Neural cell (in vitro differentiated cells): ENCODE data around the gene CYP27A1. TPM values are rescaled to one million over a fixed set of nuclear protein-coding genes. Genes with fewer than 3 reads are reported as not detected.

Source experiments
- H2AFZ ChIP-seq: fragments of 200-600, 300-800 bp; sonication (generic), shearing (Covaris generic); 2 replicates; pipeline ENCODE4 v1.6.0; 2014; ENCODE audit warnings: low read depth, mild to moderate bottlenecking, antibody characterized with exemption, low read length, moderate library complexity
- H3F3A ChIP-seq: fragments of 200-600 bp; shearing (Covaris generic); 2 replicates; pipeline ENCODE4 v1.6.1; 2016; ENCODE audit warnings: mild to moderate bottlenecking, moderate library complexity, mixed read lengths, antibody characterized with exemption, low read length; ENCODE audit not compliant: insufficient read depth, poor library complexity, severe bottlenecking
- H3K27ac ChIP-seq: fragments of 200-600, 300-800 bp; sonication (generic), shearing (Covaris generic); 2 replicates; pipeline ENCODE4 v1.5.1; 2014; ENCODE audit warnings: mild to moderate bottlenecking, low read length, moderate library complexity
- H3K27me3 ChIP-seq: fragments of 300-800, 200-600 bp; sonication (generic), shearing (Covaris generic); 2 replicates; pipeline ENCODE4 v1.6.0; 2014; ENCODE audit warnings: mild to moderate bottlenecking, low read depth, low read length, moderate library complexity; ENCODE audit not compliant: insufficient read depth
- H3K36me3 ChIP-seq: fragments of 300-800, 200-600 bp; sonication (generic), shearing (Covaris generic); 2 replicates; pipeline ENCODE4 v1.5.1; 2014; ENCODE audit warnings: mild to moderate bottlenecking, antibody characterized with exemption, low read length, moderate library complexity; ENCODE audit not compliant: insufficient read depth
- H3K4me2 ChIP-seq: fragments of 300-800, 200-600 bp; sonication (generic), shearing (Covaris generic); 2 replicates; pipeline ENCODE4 v1.6.0; 2014; ENCODE audit warnings: mild to moderate bottlenecking, low read length
- H3K4me3 ChIP-seq: fragments of 300-800, 200-600 bp; sonication (generic), shearing (Covaris generic); 2 replicates; pipeline ENCODE4 v1.5.1; 2014; ENCODE audit warnings: mild to moderate bottlenecking, low read length, moderate library complexity
- H3K79me2 ChIP-seq: fragments of 200-600 bp; shearing (Covaris generic); replicated peaks from 2 replicates; pipeline ENCODE4 v1.6.0; 2014; ENCODE audit warnings: mild to moderate bottlenecking, low read length, moderate library complexity; ENCODE audit not compliant: insufficient read depth
- H3K9ac ChIP-seq: fragments of 300-800, 200-600 bp; sonication (generic), shearing (Covaris generic); 2 replicates; pipeline ENCODE4 v1.6.1; 2016; ENCODE audit warnings: mild to moderate bottlenecking, low read length, mixed read lengths
- H3K9me2 ChIP-seq: fragments of 200-600 bp; shearing (Covaris generic); 2 replicates; pipeline ENCODE4 v1.6.1; 2016; ENCODE audit warnings: mild to moderate bottlenecking, low read length, mixed read lengths; ENCODE audit not compliant: insufficient read depth
- H3K9me3 ChIP-seq: fragments of 200-600, 300-800 bp; sonication (generic), shearing (Covaris generic); 2 replicates; pipeline ENCODE4 v1.6.1; 2016; ENCODE audit warnings: mild to moderate bottlenecking, mixed run types, low read length, moderate library complexity, mixed read lengths
- H4K20me1 ChIP-seq: fragments of 200-600 bp; shearing (Covaris generic); 2 replicates; pipeline ENCODE4 v1.6.1; 2016; ENCODE audit warnings: mild to moderate bottlenecking, mixed run types; ENCODE audit not compliant: insufficient read depth
- CTCF ChIP-seq: fragments of 450-650 bp; IDR thresholded peaks from 2 replicates; pipeline ENCODE4 v1.5.1; 2014; ENCODE audit warnings: antibody characterized with exemption, mild to moderate bottlenecking, moderate library complexity; ENCODE audit not compliant: poor library complexity, severe bottlenecking
- EP300 ChIP-seq: fragments of 450-650 bp; conservative IDR thresholded peaks from 2 replicates; pipeline ENCODE4 v1.6.1; 2014; ENCODE audit warnings: antibody characterized with exemption, mild to moderate bottlenecking, moderate library complexity; ENCODE audit not compliant: poor library complexity, severe bottlenecking
- EZH2 ChIP-seq: fragments of 200-600, 300-800 bp; shearing (Covaris generic), sonication (generic); IDR thresholded peaks from 2 replicates; pipeline ENCODE4 v1.6.1; 2014; ENCODE audit warnings: antibody characterized with exemption, low read length, borderline replicate concordance, mild to moderate bottlenecking; ENCODE audit not compliant: insufficient read depth, poor library complexity, severe bottlenecking
- MXI1 ChIP-seq: fragments of 450-650 bp; conservative IDR thresholded peaks from 2 replicates; pipeline ENCODE4 v1.6.1; 2014; ENCODE audit warnings: antibody characterized with exemption, mild to moderate bottlenecking; ENCODE audit not compliant: poor library complexity, severe bottlenecking
- POLR2AphosphoS5 ChIP-seq: IDR thresholded peaks from 2 replicates; pipeline ENCODE4 v1.6.1; 2012
- RAD21 ChIP-seq: fragments of 450-650 bp; conservative IDR thresholded peaks from 2 replicates; pipeline ENCODE4 v1.6.1; 2014; ENCODE audit warnings: antibody characterized with exemption, mild to moderate bottlenecking, moderate library complexity
- REST ChIP-seq: IDR thresholded peaks from 2 replicates; pipeline ENCODE4 v1.6.1; 2012; ENCODE audit warnings: borderline replicate concordance
- SMC3 ChIP-seq: fragments of 450-650 bp; conservative IDR thresholded peaks from 2 replicates; pipeline ENCODE4 v1.6.1; 2014; ENCODE audit warnings: antibody characterized with exemption, mild to moderate bottlenecking, moderate library complexity; ENCODE audit not compliant: poor library complexity
- TAF1 ChIP-seq: IDR thresholded peaks from 2 replicates; pipeline ENCODE4 v1.6.1; 2012; ENCODE audit warnings: low read depth
- polyA plus RNA-seq: library from polyadenylated mRNA; depleted of rRNA; stranded (reverse); fragments of >200 nt; gene quantifications from 2 replicates; pipeline ENCODE4 v1.2.3, GENCODE V29; 2014

Gene CYP27A1
- polyA plus RNA-seq, 1 donor from 2014 or later: not detected

GRCh38 chr2:218858671-218859555 lies 77.0 kb downstream of the CYP27A1 start:
- H3K4me2 ChIP-seq: no peak overlapping the region
- no peak overlapping the region for H2AFZ ChIP-seq

DNA sequence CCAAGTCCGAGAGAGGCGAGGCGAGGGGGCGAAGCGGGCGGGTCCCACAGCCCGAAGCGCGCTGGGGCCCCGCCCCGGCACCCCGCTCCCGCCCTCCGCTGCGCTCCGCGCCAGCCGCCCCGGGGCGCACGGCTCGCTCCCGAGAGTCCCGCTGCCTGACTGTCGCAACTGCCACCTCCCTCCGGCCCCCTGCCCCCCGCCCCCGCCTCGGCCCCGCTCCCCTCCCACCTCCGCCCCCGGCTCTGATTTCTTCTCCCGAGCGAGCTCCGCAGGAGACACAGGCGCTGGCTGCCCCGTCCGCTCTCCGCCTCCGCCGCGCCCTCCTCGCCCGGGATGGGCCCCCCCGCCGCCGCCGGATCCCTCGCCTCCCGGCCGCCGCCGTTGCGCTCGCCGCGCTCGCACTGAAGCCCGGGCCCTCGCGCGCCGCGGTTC lies 77.6 kb downstream of the CYP27A1 start, which contains the start of gene WNT6:
Gene WNT6 (plus strand): TSS at position 250 of the 432 bp plus-strand sequence. CDS start 233 bp downstream, outside the sequence.
- Histone ChIP-seq H3K4me3 (peak within 1 kb of the TSS; percentile 57), H3K9me3 (no peaks in the 10 kb centered on the region), H3K27ac (no peak within 1 kb of the TSS), H3K4me2 (no peak within 1 kb of the TSS), H2AFZ (no peak within 1 kb of the TSS), H4K20me1 (no peaks in the 10 kb centered on the region), H3F3A (no peaks in the 10 kb centered on the region), H3K9ac (no peak within 1 kb of the TSS), H3K9me2 (no peaks in the 10 kb centered on the region), H3K27me3 (peaks cover 90% of the 10 kb centered on the region), H3K79me2 (no peaks in the 10 kb centered on the region), H3K36me3 (no peaks in the 10 kb centered on the region)
- TF ChIP-seq POLR2AphosphoS5 (no peak), RAD21 (no peak), TAF1 (no peak), CTCF (no peak), MXI1 (no peak), SMC3 (no peak), REST (no peak), EP300 (no peak), EZH2 (no peak)

More at GRCh38 chr2:218858671-218859555, 77.0 kb downstream of the CYP27A1 start:
- Histone ChIP-seq H3K4me3 (peak overlapping the region; percentile 57), H3K9me3 (no peaks in the 10 kb centered on the region), H3K9me2 (no peaks in the 10 kb centered on the region), H3K27me3 (peaks cover 94% of the 10 kb centered on the region), H3K9ac (no peak overlapping the region), H3K79me2 (no peaks in the 10 kb centered on the region), H3K27ac (no peak overlapping the region), H3F3A (no peaks in the 10 kb centered on the region), H3K36me3 (no peaks in the 10 kb centered on the region), H4K20me1 (no peaks in the 10 kb centered on the region)
- TF ChIP-seq SMC3: no peak
- no peak for TF ChIP-seq EP300
- TF ChIP-seq TAF1: no peak
- TF ChIP-seq MXI1: no peak
- no peak for TF ChIP-seq REST
- TF ChIP-seq EZH2: peak; percentile 42
